ENCODE data around the gene SLCO2B1. TPM values are rescaled to one million over a fixed set of nuclear protein-coding genes. Genes with fewer than 3 reads are reported as not detected.

Gene SLCO2B1
- total RNA-seq, 1 experiment from 2014 or later: not detected

DNA sequence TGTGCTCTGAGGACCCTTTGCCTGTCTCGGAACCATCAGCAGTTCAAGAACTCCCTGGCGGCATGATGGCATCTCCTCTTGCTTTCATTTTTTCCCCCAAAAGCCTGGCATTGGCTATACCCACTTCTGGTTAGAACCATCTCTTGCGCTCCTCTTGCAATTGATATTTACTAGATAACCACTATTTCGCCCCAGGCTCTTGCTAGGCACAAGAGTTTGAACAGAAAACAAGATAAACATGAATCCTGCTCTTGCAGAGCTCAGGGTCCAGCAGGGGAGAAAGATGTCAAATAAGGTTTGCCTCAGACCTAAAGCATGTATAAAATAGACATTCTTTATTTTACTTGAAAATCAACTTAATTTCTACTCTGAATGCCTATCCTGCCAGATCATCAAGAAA lies 33.1 kb downstream of the SLCO2B1 start:
- no peak for DNase-seq (ENCODE audit: unreplicated experiment)
- Mint-ChIP-seq H3K27me3 (ENCODE audit: insufficient read depth, unreplicated experiment) (peaks cover 59% of the 10 kb centered on the region), H3K4me1 (ENCODE audit: insufficient read depth, unreplicated experiment) (no peaks in the 10 kb centered on the region), H3K27ac (ENCODE audit: low read depth, unreplicated experiment) (no peak overlapping the region), H3K9me3 (ENCODE audit: unreplicated experiment) (no peaks in the 10 kb centered on the region), H3K4me3 (ENCODE audit: unreplicated experiment) (no peak overlapping the region), H3K36me3 (ENCODE audit: insufficient read depth, unreplicated experiment) (no peaks in the 10 kb centered on the region)
- TF ChIP-seq, protein P1, sequence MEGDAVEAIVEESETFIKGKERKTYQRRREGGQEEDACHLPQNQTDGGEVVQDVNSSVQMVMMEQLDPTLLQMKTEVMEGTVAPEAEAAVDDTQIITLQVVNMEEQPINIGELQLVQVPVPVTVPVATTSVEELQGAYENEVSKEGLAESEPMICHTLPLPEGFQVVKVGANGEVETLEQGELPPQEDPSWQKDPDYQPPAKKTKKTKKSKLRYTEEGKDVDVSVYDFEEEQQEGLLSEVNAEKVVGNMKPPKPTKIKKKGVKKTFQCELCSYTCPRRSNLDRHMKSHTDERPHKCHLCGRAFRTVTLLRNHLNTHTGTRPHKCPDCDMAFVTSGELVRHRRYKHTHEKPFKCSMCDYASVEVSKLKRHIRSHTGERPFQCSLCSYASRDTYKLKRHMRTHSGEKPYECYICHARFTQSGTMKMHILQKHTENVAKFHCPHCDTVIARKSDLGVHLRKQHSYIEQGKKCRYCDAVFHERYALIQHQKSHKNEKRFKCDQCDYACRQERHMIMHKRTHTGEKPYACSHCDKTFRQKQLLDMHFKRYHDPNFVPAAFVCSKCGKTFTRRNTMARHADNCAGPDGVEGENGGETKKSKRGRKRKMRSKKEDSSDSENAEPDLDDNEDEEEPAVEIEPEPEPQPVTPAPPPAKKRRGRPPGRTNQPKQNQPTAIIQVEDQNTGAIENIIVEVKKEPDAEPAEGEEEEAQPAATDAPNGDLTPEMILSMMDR (IDR thresholded peaks at IDR 0.05; ENCODE audit: unreplicated experiment): no peak
- BruUV-seq (replicated peaks): no TSS peak
- ChIA-PET POLR2A (no interaction called here), CTCF (interaction anchor here (0.8 to 0.9 kb wide), 3 partner anchors 21 to 65 kb away, joined by 3 to 4 read pairs (median 4); no protein-coding TSS in a partner anchor)
- intact Hi-C loops (cut with micrococcal nuclease): no loop called here

DNA sequence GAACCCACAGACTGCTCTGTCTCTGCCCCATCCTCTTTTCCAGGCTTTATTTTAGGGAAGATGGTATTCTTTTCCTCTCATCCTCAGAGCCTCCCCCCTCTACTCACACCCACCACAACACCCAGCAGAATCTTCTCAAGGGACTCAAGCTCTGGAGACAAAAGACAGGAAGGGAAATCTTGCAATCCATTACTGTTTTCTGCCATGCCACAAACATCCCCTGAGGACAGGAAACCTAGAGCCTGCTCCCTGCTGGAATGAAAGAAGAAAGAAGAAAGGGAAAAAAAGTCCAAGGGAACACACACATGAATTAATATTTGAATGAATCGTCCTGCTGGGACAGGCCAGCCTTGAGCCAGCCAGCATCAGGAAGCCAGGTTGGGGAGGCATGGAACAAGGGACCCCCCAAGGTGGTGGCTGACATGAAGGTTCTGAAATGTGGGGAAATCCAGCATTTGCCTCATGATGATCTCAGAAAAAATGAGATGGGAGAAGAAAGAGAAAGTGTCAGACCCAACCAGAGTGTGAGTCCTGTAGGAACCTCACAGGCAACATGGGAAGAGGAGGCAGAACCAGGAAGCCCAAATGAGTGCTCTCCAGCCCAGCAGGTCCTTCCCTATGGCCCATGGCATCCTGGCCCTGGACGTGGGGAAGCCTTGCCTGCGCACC lies 34.0 kb downstream of the SLCO2B1 start:
- H3K4me3 Mint-ChIP-seq (ENCODE audit: unreplicated experiment): no peak overlapping the region
- no peaks in the 10 kb centered on the region for H3K4me1 Mint-ChIP-seq (ENCODE audit: insufficient read depth, unreplicated experiment)
- no peaks in the 10 kb centered on the region for H3K36me3 Mint-ChIP-seq (ENCODE audit: insufficient read depth, unreplicated experiment)
- peaks cover 59% of the 10 kb centered on the region for H3K27me3 Mint-ChIP-seq (ENCODE audit: insufficient read depth, unreplicated experiment)
- ChIA-PET POLR2A (no interaction called here), CTCF (interaction anchor here (0.6 to 0.9 kb wide), 3 partner anchors 21 to 457 kb away, joined by 3 to 4 read pairs (median 4); no protein-coding TSS in a partner anchor)
- BruUV-seq (replicated peaks): no TSS peak
- intact Hi-C loops (cut with micrococcal nuclease): no loop called here
- no peaks in the 10 kb centered on the region for H3K9me3 Mint-ChIP-seq (ENCODE audit: unreplicated experiment)
- no peak overlapping the region for H3K27ac Mint-ChIP-seq (ENCODE audit: low read depth, unreplicated experiment)
- TF ChIP-seq, protein P1 (IDR thresholded peaks at IDR 0.05; ENCODE audit: unreplicated experiment): no peak
- DNase-seq (ENCODE audit: unreplicated experiment): no peak

DNA sequence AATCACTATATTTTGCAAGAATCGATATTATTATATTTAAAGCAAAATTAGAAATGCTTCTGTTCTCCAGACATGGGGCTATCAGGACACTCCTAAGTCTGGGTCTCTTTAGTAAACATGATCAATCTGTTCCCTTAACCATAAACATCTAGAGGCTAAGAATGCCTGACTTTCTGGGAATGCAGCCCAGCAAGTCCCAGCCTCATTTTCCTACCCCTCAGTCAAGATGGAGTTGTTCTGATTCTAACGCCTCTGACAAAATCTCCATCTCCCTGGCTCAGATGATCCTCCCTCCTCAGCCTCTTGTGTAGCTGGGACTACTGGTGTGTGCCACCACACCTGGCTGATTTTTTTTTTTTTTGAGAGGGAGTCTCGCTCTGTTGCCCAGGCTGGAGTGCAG lies 35.0 kb downstream of the SLCO2B1 start:
- DNase-seq (ENCODE audit: unreplicated experiment): no peak
- Mint-ChIP-seq H3K27ac (ENCODE audit: low read depth, unreplicated experiment) (no peak overlapping the region), H3K36me3 (ENCODE audit: insufficient read depth, unreplicated experiment) (no peaks in the 10 kb centered on the region), H3K4me3 (ENCODE audit: unreplicated experiment) (no peak overlapping the region), H3K9me3 (ENCODE audit: unreplicated experiment) (no peaks in the 10 kb centered on the region), H3K27me3 (ENCODE audit: insufficient read depth, unreplicated experiment) (peaks cover 59% of the 10 kb centered on the region), H3K4me1 (ENCODE audit: insufficient read depth, unreplicated experiment) (no peaks in the 10 kb centered on the region)
- CTCF ChIA-PET: interaction anchor here (1.0 kb wide), 1 partner anchor 61 kb away, joined by 3 read pairs; no protein-coding TSS in a partner anchor
- no TSS peak for BruUV-seq (replicated peaks)
- POLR2A ChIA-PET: no interaction called here
- intact Hi-C loops (cut with micrococcal nuclease): no loop called here
- TF ChIP-seq, protein P1 (IDR thresholded peaks at IDR 0.05; ENCODE audit: unreplicated experiment): no peak

DNA sequence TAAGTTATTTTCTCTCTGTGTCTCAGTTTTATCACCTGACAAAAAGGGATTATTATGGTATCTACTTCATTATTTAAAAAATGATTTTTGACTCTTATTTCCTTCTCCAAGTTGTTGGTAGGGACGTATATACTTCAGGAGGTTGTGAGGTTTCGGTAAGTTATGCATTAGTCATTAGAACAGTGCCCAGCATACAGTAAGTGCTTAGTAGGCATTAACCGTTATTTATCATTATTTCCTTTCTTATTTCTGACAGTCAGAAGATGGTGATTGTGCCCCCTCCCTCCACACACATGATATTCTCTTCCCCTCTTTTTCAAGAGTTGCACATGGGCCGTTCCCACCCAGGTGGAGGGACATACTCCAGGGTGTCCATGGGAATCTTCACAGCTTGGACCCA lies 36.1 kb downstream of the SLCO2B1 start:
- no peak for DNase-seq (ENCODE audit: unreplicated experiment)
- no peaks in the 10 kb centered on the region for H3K9me3 Mint-ChIP-seq (ENCODE audit: unreplicated experiment)
- no peak overlapping the region for H3K27ac Mint-ChIP-seq (ENCODE audit: low read depth, unreplicated experiment)
- intact Hi-C loops (cut with micrococcal nuclease): no loop called here
- peaks cover 53% of the 10 kb centered on the region for H3K27me3 Mint-ChIP-seq (ENCODE audit: insufficient read depth, unreplicated experiment)
- H3K4me1 Mint-ChIP-seq (ENCODE audit: insufficient read depth, unreplicated experiment): no peaks in the 10 kb centered on the region
- POLR2A ChIA-PET: no interaction called here
- CTCF ChIA-PET: interaction anchor here (0.6 to 1.0 kb wide), 2 partner anchors 60 to 81 kb away, joined by 3 read pairs; no protein-coding TSS in a partner anchor
- TF ChIP-seq, protein P1 (IDR thresholded peaks at IDR 0.05; ENCODE audit: unreplicated experiment): no peak
- H3K4me3 Mint-ChIP-seq (ENCODE audit: unreplicated experiment): no peak overlapping the region
- no TSS peak for BruUV-seq (replicated peaks)
- H3K36me3 Mint-ChIP-seq (ENCODE audit: insufficient read depth, unreplicated experiment): no peaks in the 10 kb centered on the region

Measured in MCF 10A (cell line).